Activated T-helper 17 cell treated with anti-CD3 and anti-CD28 coated beads, Interleukin-2, amount 50 U/mL, for 72 hours (primary cell): Measurements from ENCODE around the gene VN1R5. TPM values are rescaled to one million over a fixed set of nuclear protein-coding genes. Genes with fewer than 3 reads are reported as not detected.
"Not testable (repeated sequence)": the region's sequence is repeated elsewhere in the genome, so short reads cannot be mapped to it uniquely, and the experiment has no call there.

Experiments
- ATAC-seq: fragments of 150-1000 bp; cut with Tn5 transposase; replicated peaks from 2 replicates; pipeline ENCODE4 v1.10.0; 2021; ENCODE audit warnings: mild to moderate bottlenecking, moderate library complexity
- H3K27ac Mint-ChIP-seq: one replicate; pipeline ENCODE4 v1.8.0; 2022; ENCODE audit warnings: mixed read lengths
- H3K27me3 Mint-ChIP-seq: one replicate; pipeline ENCODE4 v1.8.0; 2022; ENCODE audit warnings: mixed read lengths
- H3K36me3 Mint-ChIP-seq: one replicate; pipeline ENCODE4 v1.8.0; 2022; ENCODE audit warnings: low read depth, mild to moderate bottlenecking, mixed read lengths
- H3K4me1 Mint-ChIP-seq: one replicate; pipeline ENCODE4 v1.8.0; 2022; ENCODE audit warnings: mixed read lengths
- H3K4me3 Mint-ChIP-seq: one replicate; pipeline ENCODE4 v1.8.0; 2022; ENCODE audit warnings: mild to moderate bottlenecking, mixed read lengths
- H3K9me3 Mint-ChIP-seq: one replicate; pipeline ENCODE4 v1.8.0; 2022; ENCODE audit warnings: mixed read lengths
- total RNA-seq, 2 donors: library from RNA; stranded (reverse); gene quantifications; one replicate each; pipeline ENCODE4 v1.2.3, GENCODE V29; 2022

The VN1R5 gene
- not detected for total RNA-seq

DNA sequence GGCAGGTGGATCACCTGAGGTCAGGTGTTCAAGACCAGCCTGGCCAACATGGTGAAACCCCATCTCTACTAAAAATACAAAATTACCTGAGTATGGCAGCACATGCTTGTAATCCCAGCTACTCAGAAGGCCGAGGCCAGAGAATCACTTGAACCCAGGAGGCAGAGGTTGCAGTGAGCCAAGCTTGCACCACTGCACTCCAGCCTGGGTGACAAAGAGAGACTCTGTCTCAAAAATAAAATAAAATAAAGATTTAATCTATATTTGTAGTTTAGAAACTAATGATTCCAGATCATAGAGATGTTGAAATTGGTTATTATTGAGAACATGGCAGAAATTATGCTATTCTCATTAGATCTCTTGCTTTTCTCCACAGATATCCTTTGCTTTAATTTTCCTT, at the start of gene VN1R5:
TSS of gene VN1R5 (plus strand) at position 301 of the 400 bp plus-strand sequence.
- not testable (repeated sequence) for H3K4me1 Mint-ChIP-seq

DNA sequence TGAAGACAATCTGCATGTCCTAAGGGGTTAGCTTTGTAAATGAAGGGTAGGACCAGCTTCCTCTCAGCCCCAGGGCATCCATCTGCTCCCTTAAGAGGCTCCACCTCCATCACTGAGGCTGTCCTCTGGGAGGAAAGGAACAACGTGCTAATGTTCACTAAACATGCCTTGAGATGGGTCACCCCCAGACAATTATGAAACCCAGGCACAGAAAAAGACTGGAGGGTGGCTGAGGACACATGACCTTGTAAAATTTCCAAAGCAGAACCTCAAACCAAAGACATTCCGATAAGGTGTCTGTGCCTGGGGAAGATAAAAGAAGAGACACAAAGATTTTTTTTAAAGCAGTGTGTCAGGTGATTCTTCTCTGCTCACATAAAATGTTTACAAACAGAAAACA, 46.5 kb upstream of the VN1R5 start:
- Mint-ChIP-seq H3K27me3 (no peaks in the 10 kb centered on the region), H3K27ac (peak overlapping the region; percentile 91), H3K4me3 (peak overlapping the region; percentile 92), H3K4me1 (peaks cover 30% of the 10 kb centered on the region), H3K36me3 (peaks cover 52% of the 10 kb centered on the region), H3K9me3 (no peaks in the 10 kb centered on the region)
- ATAC-seq: no peak

More for the DNA sequence above, at the start of gene VN1R5:
- H3K4me3 Mint-ChIP-seq, H3K9me3 Mint-ChIP-seq, ATAC-seq, H3K36me3 Mint-ChIP-seq, H3K27ac Mint-ChIP-seq: not testable (repeated sequence)
- peaks cover 18% of the 10 kb centered on the region for H3K27me3 Mint-ChIP-seq

- Mint-ChIP-seq H3K4me3 (peak overlapping the region; percentile 92), H3K4me1 (peaks cover 30% of the 10 kb centered on the region), H3K9me3 (no peaks in the 10 kb centered on the region), H3K27me3 (no peaks in the 10 kb centered on the region), H3K27ac (peak overlapping the region; percentile 91), H3K36me3 (peaks cover 48% of the 10 kb centered on the region)
- peak; percentile 3 for ATAC-seq
Observed at GRCh38 chr1:247210062-247210375, 45.9 kb upstream of the VN1R5 start.

DNA sequence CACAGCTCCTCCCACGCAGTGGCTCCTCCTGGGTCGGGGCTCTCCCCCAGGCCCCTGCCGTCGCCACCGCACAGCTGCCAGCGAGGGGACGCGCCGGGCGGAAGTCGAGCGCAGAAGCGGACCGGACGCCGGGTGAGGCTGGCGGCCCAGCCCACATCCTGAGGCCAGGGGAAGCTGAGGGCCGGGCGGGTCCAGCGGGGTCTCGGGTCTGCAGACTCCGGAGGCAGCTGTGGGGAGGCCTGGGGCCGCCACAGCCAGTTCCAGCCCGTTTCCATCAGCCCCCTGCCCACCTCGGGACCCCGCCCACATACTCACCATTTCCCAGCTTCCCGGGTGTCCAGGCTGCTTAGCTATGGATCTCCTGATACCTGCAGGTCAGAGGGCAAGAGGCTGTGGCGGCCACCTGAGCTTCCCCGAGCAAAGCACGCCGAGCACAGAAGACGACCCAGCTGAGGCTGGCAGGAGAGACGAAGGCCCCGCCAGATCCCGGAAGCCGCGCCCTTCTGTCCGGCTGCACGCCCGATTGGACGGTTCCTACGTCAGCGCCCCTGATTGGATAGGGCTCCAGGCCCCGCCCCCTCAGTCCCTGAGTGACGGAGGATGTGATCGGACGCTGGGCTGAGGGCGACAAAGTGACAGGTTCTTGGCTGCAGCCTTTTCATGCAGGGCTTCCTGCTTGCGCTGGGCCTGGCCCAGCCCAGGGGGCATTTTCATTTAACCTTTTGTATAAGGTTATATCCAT, 45.3 kb upstream of the VN1R5 start:
- H3K9me3 Mint-ChIP-seq: no peaks in the 10 kb centered on the region
- peak overlapping the region; percentile 91 for H3K27ac Mint-ChIP-seq
- H3K36me3 Mint-ChIP-seq: peaks cover 48% of the 10 kb centered on the region
- peak; percentile 99 for ATAC-seq
- H3K4me1 Mint-ChIP-seq: peaks cover 30% of the 10 kb centered on the region
- peak overlapping the region; percentile 92 for H3K4me3 Mint-ChIP-seq
- no peaks in the 10 kb centered on the region for H3K27me3 Mint-ChIP-seq

- ATAC-seq: no peak
- H3K4me3 Mint-ChIP-seq: peak overlapping the region; percentile 92
- no peaks in the 10 kb centered on the region for H3K9me3 Mint-ChIP-seq
- H3K27ac Mint-ChIP-seq: peak overlapping the region; percentile 56
- H3K4me1 Mint-ChIP-seq: peaks cover 25% of the 10 kb centered on the region
- peaks cover 40% of the 10 kb centered on the region for H3K36me3 Mint-ChIP-seq
- H3K27me3 Mint-ChIP-seq: no peaks in the 10 kb centered on the region
Observed at GRCh38 chr1:247211339-247211738, 44.5 kb upstream of the VN1R5 start.

DNA sequence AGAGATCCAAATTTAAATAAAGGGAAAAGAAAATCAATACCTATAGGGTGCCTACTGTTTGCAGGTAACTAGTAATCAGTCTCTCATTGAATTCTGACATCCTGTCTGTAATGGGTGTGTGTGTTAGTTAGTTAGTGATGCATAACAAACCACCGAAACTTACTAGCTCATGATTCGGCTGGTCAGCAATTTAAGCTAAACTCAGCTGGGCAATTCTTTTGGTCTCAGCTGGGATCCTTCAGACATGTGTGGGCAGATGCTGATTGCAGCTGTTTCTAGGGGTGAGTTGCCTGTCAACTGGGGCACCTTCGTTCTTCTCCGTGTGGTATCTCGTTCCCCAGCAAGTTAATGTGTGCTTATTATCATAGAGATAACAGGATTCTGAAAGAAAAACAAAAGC, 43.9 kb upstream of the VN1R5 start:
- H3K36me3 Mint-ChIP-seq: peaks cover 37% of the 10 kb centered on the region
- ATAC-seq: peak; percentile 12
- no peaks in the 10 kb centered on the region for H3K9me3 Mint-ChIP-seq
- peak overlapping the region; percentile 56 for H3K27ac Mint-ChIP-seq
- peaks cover 25% of the 10 kb centered on the region for H3K4me1 Mint-ChIP-seq
- no peaks in the 10 kb centered on the region for H3K27me3 Mint-ChIP-seq
- H3K4me3 Mint-ChIP-seq: peak overlapping the region; percentile 92

DNA sequence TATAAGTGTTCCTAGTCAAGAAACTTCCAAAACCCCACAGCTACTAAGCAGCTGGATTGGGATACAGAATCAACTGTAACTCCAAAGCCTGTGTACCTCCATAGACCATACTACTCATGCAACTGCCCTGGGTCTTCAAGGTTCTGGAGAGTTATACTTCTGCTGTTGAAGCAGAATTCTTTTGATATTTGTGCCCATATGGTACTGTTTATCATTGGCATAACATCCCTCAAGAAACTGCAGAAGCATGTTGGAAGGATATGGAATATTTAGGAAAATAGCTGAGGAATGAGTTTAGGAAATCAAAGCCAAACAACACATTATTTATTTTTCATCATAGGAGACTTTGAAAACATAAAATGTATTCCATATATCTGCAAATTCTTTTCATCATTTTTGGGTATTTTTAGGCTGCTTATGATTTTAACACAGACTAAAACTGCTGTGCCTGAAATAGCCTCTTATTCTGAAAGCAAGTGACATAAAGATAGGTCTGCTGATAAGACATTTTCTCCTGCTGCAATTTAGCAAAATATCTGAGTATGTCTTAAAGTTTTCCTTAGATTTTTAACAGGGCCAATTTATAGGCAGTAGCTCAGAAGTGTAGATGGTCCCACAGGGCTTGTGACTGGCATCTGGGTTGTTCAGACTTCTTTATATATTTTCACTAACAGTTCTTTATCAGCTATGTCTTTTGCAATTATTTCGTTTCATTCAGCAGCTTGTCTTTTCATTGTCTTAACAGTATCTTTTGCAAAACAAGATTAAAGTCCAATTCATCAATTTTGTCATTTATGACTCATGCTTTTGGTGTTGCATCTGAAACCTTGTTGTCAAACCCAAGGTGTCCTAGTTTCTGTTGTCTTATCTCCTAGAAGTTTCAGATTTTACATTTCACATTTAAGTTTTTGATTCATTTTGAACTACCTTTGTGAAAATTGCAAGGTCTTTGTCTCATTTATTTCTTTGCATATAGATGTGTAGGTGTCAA, 43.0 kb upstream of the VN1R5 start:
- H3K9me3 Mint-ChIP-seq: no peaks in the 10 kb centered on the region
- peaks cover 22% of the 10 kb centered on the region for H3K4me1 Mint-ChIP-seq
- no peaks in the 10 kb centered on the region for H3K27me3 Mint-ChIP-seq
- H3K4me3 Mint-ChIP-seq: peak overlapping the region; percentile 92
- H3K27ac Mint-ChIP-seq: no peak overlapping the region
- ATAC-seq: no peak
- peaks cover 28% of the 10 kb centered on the region for H3K36me3 Mint-ChIP-seq

GRCh38 chr1:247216261-247216660, 39.6 kb upstream of the VN1R5 start:
- no peak for ATAC-seq
- Mint-ChIP-seq H3K9me3 (no peaks in the 10 kb centered on the region), H3K36me3 (no peaks in the 10 kb centered on the region), H3K4me1 (peaks cover 15% of the 10 kb centered on the region), H3K27me3 (peaks cover 1% of the 10 kb centered on the region), H3K4me3 (peak overlapping the region; percentile 23), H3K27ac (no peak overlapping the region)

DNA sequence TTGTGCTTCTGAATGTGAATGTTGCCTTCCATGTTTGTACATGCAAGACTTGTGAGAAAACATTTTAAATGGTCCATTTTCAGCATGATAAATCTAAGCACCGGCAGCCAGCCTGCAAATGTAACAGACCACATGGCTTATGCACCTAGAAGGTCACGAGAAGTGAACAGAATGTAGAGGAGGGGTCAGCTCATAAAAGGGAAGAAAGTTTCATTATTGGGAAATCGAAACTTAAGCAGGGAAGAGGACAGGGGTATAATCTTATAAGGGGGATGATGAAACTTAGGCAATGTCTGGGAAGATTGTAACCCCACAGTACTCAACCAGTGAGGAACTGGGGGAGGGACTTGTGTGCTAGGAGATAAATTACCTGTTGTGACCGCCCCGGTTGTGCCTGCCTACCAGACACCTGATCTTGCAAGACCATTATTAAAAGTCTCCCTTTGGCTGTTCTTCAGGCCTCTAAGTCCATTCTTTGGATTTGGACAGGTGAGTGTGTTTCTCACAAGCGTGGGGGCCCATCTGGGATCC, 37.7 kb upstream of the VN1R5 start:
- Mint-ChIP-seq H3K27ac (no peak overlapping the region), H3K9me3 (no peaks in the 10 kb centered on the region), H3K36me3 (no peaks in the 10 kb centered on the region), H3K27me3 (peaks cover 14% of the 10 kb centered on the region), H3K4me1 (peaks cover 3% of the 10 kb centered on the region), H3K4me3 (no peak overlapping the region)
- ATAC-seq: no peak

- H3K4me3 Mint-ChIP-seq, H3K36me3 Mint-ChIP-seq, H3K9me3 Mint-ChIP-seq, H3K27ac Mint-ChIP-seq, H3K4me1 Mint-ChIP-seq, ATAC-seq: not testable (repeated sequence)
- peaks cover 25% of the 10 kb centered on the region for H3K27me3 Mint-ChIP-seq
Observed at GRCh38 chr1:247220280-247220679, 35.6 kb upstream of the VN1R5 start.

DNA sequence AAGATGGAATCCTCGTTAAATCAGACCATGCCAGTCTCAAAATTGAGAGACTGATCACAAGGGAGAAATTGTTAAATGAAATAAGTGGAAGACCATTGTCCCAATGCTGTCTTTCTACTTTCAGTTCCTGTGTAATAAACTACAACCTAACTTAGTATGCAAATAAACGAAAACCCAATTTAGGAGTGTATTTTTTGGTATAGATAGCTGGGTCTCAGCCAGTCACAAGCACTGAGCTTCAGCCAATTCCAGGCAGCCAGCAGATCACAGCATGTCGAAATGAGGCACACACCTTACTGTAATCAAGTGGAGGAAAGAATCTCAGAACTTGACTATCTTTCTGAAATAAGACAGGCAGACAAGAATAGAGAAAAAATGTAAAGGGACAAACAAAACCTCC, 33.0 kb upstream of the VN1R5 start:
- H3K4me1 Mint-ChIP-seq: no peaks in the 10 kb centered on the region
- no peak overlapping the region for H3K27ac Mint-ChIP-seq
- peaks cover 25% of the 10 kb centered on the region for H3K27me3 Mint-ChIP-seq
- no peak overlapping the region for H3K4me3 Mint-ChIP-seq
- peaks cover 9% of the 10 kb centered on the region for H3K9me3 Mint-ChIP-seq
- no peak for ATAC-seq
- no peaks in the 10 kb centered on the region for H3K36me3 Mint-ChIP-seq

DNA sequence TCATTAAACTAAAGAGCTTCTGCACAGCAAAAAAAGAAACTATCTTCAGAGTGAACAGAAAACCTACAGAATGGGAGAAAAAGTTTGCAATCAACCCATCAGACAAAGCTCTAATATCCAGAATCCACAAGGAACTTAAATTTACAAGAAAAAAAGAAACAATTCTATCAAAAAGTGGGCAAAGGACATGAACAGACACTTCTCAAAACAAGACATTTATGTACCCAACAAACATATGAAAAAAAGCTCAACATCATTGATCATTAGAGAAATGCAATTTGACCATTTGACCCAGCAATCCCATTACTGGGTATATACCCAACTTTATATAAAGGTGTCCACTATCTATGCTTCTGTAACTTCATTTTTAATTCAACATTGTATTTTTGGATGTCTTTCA, 31.1 kb upstream of the VN1R5 start:
- no peaks in the 10 kb centered on the region for H3K4me1 Mint-ChIP-seq
- no peak overlapping the region for H3K4me3 Mint-ChIP-seq
- peaks cover 17% of the 10 kb centered on the region for H3K9me3 Mint-ChIP-seq
- H3K27me3 Mint-ChIP-seq: peaks cover 32% of the 10 kb centered on the region
- no peaks in the 10 kb centered on the region for H3K36me3 Mint-ChIP-seq
- H3K27ac Mint-ChIP-seq: no peak overlapping the region
- no peak for ATAC-seq

DNA sequence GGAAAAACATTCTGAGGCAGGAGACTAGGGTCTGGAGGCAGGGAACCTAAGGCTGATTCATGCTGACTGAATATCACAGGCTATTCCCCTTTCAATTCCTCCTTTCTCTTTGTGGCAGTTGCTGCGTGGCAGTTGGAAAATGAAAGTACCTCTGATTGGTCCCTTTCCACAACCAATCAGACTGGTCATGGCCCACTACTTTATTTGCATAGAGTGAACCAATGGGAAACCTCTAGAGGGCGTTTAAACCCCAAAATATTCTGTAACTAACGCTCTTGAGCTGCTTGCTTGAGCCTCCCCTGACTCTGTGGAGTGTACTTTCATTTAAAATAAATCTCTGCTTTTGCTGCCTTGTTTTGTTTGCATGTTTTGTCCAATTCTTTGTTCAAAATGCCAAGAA, 27.7 kb upstream of the VN1R5 start:
- Mint-ChIP-seq H3K4me3 (no peak overlapping the region), H3K27me3 (peaks cover 39% of the 10 kb centered on the region), H3K9me3 (peaks cover 22% of the 10 kb centered on the region), H3K4me1 (no peaks in the 10 kb centered on the region), H3K36me3 (no peaks in the 10 kb centered on the region), H3K27ac (no peak overlapping the region)
- ATAC-seq: peak; percentile 34

- Mint-ChIP-seq H3K4me3 (no peak overlapping the region), H3K27ac (no peak overlapping the region), H3K9me3 (peaks cover 10% of the 10 kb centered on the region), H3K36me3 (no peaks in the 10 kb centered on the region), H3K27me3 (no peaks in the 10 kb centered on the region), H3K4me1 (no peaks in the 10 kb centered on the region)
- no peak for ATAC-seq
Observed at GRCh38 chr1:247241691-247242090, 14.2 kb upstream of the VN1R5 start.
